NCI-H2227 (cell line): Measurements from ENCODE around the gene RRM2.

Experiments
- DNase-seq: peaks from one replicate; lab custom pipeline; 2025; ENCODE audit not compliant: unreplicated experiment; lab: John Stamatoyannopoulos, UW

Gene RRM2

GRCh38 chr2:10122500-10123280 is at the start of gene RRM2:
Gene RRM2, plus strand, starts transcription at chr2:10122739. Its CDS starts 60 bp downstream, at chr2:10122799.
- peak; percentile 97 for DNase-seq

GRCh38 chr2:10073706-10074105 is 48.8 kb upstream of the RRM2 start:
- DNase-seq, result no peak

GRCh38 chr2:10075101-10075500 is 47.4 kb upstream of the RRM2 start:
- DNase-seq, result no peak

- no peak for DNase-seq
Measured at GRCh38 chr2:10075571-10076209, 46.8 kb upstream of the RRM2 start.

- DNase-seq, result no peak
Measured at GRCh38 chr2:10076511-10076910, 46.0 kb upstream of the RRM2 start.

- DNase-seq, result no peak
Measured at GRCh38 chr2:10076988-10077527, 45.5 kb upstream of the RRM2 start.

GRCh38 chr2:10078001-10078400 is 44.5 kb upstream of the RRM2 start:
- DNase-seq, result no peak

- DNase-seq, result no peak
Measured at GRCh38 chr2:10078704-10079265, 43.8 kb upstream of the RRM2 start.

- peak; percentile 52 for DNase-seq
Measured at GRCh38 chr2:10079266-10079869, 43.2 kb upstream of the RRM2 start.

GRCh38 chr2:10079870-10080535 is 42.5 kb upstream of the RRM2 start, which contains the start of gene CYS1:
Gene CYS1, minus strand, starts transcription at chr2:10080411. Its CDS starts 188 bp downstream, at chr2:10080223.
- peak; percentile 61 for DNase-seq

- DNase-seq, result peak; percentile 45
Measured at GRCh38 chr2:10080536-10081304, 41.8 kb upstream of the RRM2 start.

GRCh38 chr2:10083046-10083445 is 39.5 kb upstream of the RRM2 start:
- DNase-seq, result no peak

GRCh38 chr2:10083692-10084211 is 38.8 kb upstream of the RRM2 start:
- no peak for DNase-seq

- no peak for DNase-seq
Measured at GRCh38 chr2:10084223-10084865, 38.2 kb upstream of the RRM2 start.

- no peak for DNase-seq
Measured at GRCh38 chr2:10085043-10085667, 37.4 kb upstream of the RRM2 start.

- DNase-seq, result no peak
Measured at GRCh38 chr2:10085668-10086059, 36.9 kb upstream of the RRM2 start.

GRCh38 chr2:10086950-10087349 is 35.6 kb upstream of the RRM2 start:
- DNase-seq, result no peak

- no peak for DNase-seq
Measured at GRCh38 chr2:10087360-10087759, 35.2 kb upstream of the RRM2 start.
